OCI-LY7 (cell line): ENCODE results near the gene CASKIN1.

Experiments
- EZH2phosphoT487 ChIP-seq: fragments of 200-600 bp; sonication (generic); IDR thresholded peaks from 2 replicates; pipeline ENCODE4 v1.6.1; 2018; ENCODE audit warnings: low read depth, borderline replicate concordance, mild to moderate bottlenecking, mixed run types, antibody characterized with exemption, low read length, moderate library complexity, mixed read lengths
- TF ChIP-seq, protein P1 (sequence below): fragments of 200-600 bp; sonication (generic); conservative IDR thresholded peaks from 2 replicates; pipeline ENCODE4 v1.5.1; 2014; ENCODE audit warnings: mild to moderate bottlenecking, antibody characterized with exemption, low read length, moderate library complexity, mixed read lengths

DNA sequence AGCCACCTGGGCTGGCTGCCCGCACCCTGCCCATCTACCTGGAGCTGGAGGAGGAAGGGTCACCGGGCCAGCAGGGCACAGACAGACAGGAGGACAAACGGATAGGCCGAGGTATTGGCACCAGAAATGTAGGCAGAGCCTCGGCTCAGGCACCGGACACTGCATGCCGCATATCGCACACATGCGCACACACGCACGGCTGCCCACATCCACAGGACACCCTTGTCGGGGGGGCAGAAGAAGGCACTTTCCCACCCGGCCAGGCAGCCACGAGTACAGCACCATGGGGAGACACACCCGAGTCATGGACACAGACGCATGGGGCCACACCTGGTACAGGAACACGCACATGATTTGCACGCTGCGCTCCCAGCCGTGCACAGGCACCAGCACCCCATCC, 14.5 kb downstream of the CASKIN1 start:
- TF ChIP-seq, protein P1, sequence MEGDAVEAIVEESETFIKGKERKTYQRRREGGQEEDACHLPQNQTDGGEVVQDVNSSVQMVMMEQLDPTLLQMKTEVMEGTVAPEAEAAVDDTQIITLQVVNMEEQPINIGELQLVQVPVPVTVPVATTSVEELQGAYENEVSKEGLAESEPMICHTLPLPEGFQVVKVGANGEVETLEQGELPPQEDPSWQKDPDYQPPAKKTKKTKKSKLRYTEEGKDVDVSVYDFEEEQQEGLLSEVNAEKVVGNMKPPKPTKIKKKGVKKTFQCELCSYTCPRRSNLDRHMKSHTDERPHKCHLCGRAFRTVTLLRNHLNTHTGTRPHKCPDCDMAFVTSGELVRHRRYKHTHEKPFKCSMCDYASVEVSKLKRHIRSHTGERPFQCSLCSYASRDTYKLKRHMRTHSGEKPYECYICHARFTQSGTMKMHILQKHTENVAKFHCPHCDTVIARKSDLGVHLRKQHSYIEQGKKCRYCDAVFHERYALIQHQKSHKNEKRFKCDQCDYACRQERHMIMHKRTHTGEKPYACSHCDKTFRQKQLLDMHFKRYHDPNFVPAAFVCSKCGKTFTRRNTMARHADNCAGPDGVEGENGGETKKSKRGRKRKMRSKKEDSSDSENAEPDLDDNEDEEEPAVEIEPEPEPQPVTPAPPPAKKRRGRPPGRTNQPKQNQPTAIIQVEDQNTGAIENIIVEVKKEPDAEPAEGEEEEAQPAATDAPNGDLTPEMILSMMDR, result no peak
- TF ChIP-seq EZH2phosphoT487, result no peak
